DND-41 (cell line): ENCODE data around the gene MCF2L2.

Experiments
- ATAC-seq: fragments of 200-7000 bp; cut with Tn5 transposase; 3 replicates; pipeline ENCODE4 v1.9.1; 2021; ENCODE audit warnings: low read depth; ENCODE audit not compliant: insufficient read depth
- DNase-seq: peaks from one replicate; pipeline ENCODE4 v3.0.0-alpha.2; 2020
- H2AFZ ChIP-seq: 2 replicates; pipeline ENCODE4 v1.6.0; 2012; ENCODE audit warnings: low read depth, low read length
- H3K27ac ChIP-seq: 2 replicates; pipeline ENCODE4 v1.5.1; 2012; ENCODE audit warnings: low read length, inconsistent platforms
- H3K27me3 ChIP-seq: fragments of 200-600 bp; sonication (generic); 2 replicates; pipeline ENCODE4 v1.6.0; 2012; ENCODE audit warnings: low read length, mild to moderate bottlenecking, inconsistent platforms; ENCODE audit not compliant: insufficient read depth, poor library complexity
- H3K36me3 ChIP-seq: 2 replicates; pipeline ENCODE4 v1.5.1; 2012; ENCODE audit warnings: low read length, inconsistent platforms; ENCODE audit not compliant: insufficient read depth
- H3K4me1 ChIP-seq: 2 replicates; pipeline ENCODE4 v1.5.1; 2012; ENCODE audit warnings: mild to moderate bottlenecking, low read length; ENCODE audit not compliant: insufficient read depth
- H3K4me2 ChIP-seq: 2 replicates; pipeline ENCODE4 v1.6.0; 2012; ENCODE audit warnings: mild to moderate bottlenecking, moderate library complexity, low read length, inconsistent platforms; ENCODE audit not compliant: insufficient read depth
- H3K4me3 ChIP-seq, 2 experiments: fragments of 200-600 bp in 1 of 2; shearing (Covaris generic) in 1 of 2; 2 replicates each; pipeline ENCODE4 v1.5.1; 2012 to 2016; ENCODE audit warnings: inconsistent platforms in 2 of 2, low read length in 2 of 2, mild to moderate bottlenecking in 2 of 2, low read depth in 1 of 2, moderate library complexity in 1 of 2
- H3K79me2 ChIP-seq: 2 replicates; pipeline ENCODE4 v1.6.0; 2012; ENCODE audit warnings: low read length, inconsistent platforms; ENCODE audit not compliant: insufficient read depth
- H3K9ac ChIP-seq: 2 replicates; pipeline ENCODE4 v1.6.0; 2012; ENCODE audit warnings: low read depth, mild to moderate bottlenecking, inconsistent platforms, low read length, moderate library complexity
- H3K9me3 ChIP-seq: 2 replicates; pipeline ENCODE4 v1.5.1; 2012; ENCODE audit warnings: low read length, moderate library complexity, mild to moderate bottlenecking, inconsistent platforms; ENCODE audit not compliant: insufficient read depth, severe bottlenecking
- H4K20me1 ChIP-seq: 2 replicates; pipeline ENCODE4 v1.6.0; 2012; ENCODE audit warnings: low read length; ENCODE audit not compliant: insufficient read depth
- CTCF ChIP-seq: IDR thresholded peaks from 2 replicates; pipeline ENCODE4 v1.5.1; 2012; ENCODE audit warnings: borderline replicate concordance, low read length, moderate library complexity, mild to moderate bottlenecking; ENCODE audit not compliant: poor library complexity, severe bottlenecking; ENCODE audit errors: extremely low read depth
- EZH2 ChIP-seq: IDR thresholded peaks from 3 replicates; pipeline ENCODE4 v1.6.1; 2012; ENCODE audit warnings: borderline replicate concordance, low read depth, mild to moderate bottlenecking, moderate library complexity, low read length, inconsistent platforms; ENCODE audit not compliant: severe bottlenecking

The MCF2L2 gene

GRCh38 chr3:183357564-183358079 is 70.8 kb downstream of the MCF2L2 start:
- ATAC-seq (no peak), DNase-seq (no peak)
- no peaks in the 10 kb centered on the region for H3K9me3 ChIP-seq
- TF ChIP-seq CTCF (no peak), EZH2 (no peak)
- peaks cover 11% of the 10 kb centered on the region for H3K27me3 ChIP-seq
- no peak overlapping the region for H3K27ac ChIP-seq
- H3K36me3 ChIP-seq: no peaks in the 10 kb centered on the region
- H2AFZ ChIP-seq: no peak overlapping the region
- H3K4me2 ChIP-seq: no peak overlapping the region
- H3K4me1 ChIP-seq: no peaks in the 10 kb centered on the region
- no peaks in the 10 kb centered on the region for H3K79me2 ChIP-seq
- H4K20me1 ChIP-seq: no peaks in the 10 kb centered on the region
- no peak overlapping the region for H3K9ac ChIP-seq
- H3K4me3 ChIP-seq: no peak overlapping the region

GRCh38 chr3:183356920-183357319 is 71.5 kb downstream of the MCF2L2 start:
- H2AFZ ChIP-seq: no peak overlapping the region
- no peaks in the 10 kb centered on the region for H3K79me2 ChIP-seq
- no peaks in the 10 kb centered on the region for H4K20me1 ChIP-seq
- no peaks in the 10 kb centered on the region for H3K9me3 ChIP-seq
- H3K4me1 ChIP-seq: no peaks in the 10 kb centered on the region
- H3K27ac ChIP-seq: no peak overlapping the region
- no peak overlapping the region for H3K4me2 ChIP-seq
- no peak overlapping the region for H3K4me3 ChIP-seq
- TF ChIP-seq CTCF: no peak
- ATAC-seq (no peak), DNase-seq (no peak)
- H3K36me3 ChIP-seq: no peaks in the 10 kb centered on the region
- no peak overlapping the region for H3K9ac ChIP-seq
- H3K27me3 ChIP-seq: peaks cover 11% of the 10 kb centered on the region

DNA sequence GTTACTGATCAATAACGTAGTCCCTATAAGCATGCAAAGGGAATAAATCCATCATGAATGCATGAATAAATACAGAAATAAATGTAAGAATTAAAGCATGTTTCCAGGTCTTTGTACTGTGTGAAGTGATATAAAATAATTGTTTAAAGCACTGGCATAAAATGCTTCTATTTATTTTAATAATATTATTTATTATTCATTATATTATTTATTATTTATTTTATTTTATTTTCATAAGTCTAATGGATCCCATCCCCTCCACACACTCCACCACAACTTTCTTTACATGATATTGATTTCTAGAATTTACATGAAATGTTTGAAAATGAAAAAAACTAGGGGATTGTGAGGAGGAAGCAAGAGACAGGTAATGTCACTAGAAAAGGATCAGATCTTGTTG is 73.5 kb downstream of the MCF2L2 start:
- DNase-seq (no peak), ATAC-seq (no peak)
- Histone ChIP-seq H3K9ac (no peak overlapping the region), H3K36me3 (no peaks in the 10 kb centered on the region), H3K27me3 (peaks cover 11% of the 10 kb centered on the region), H2AFZ (no peak overlapping the region), H3K4me1 (no peaks in the 10 kb centered on the region), H3K27ac (no peak overlapping the region), H3K4me2 (no peak overlapping the region), H3K4me3 (no peak overlapping the region), H3K9me3 (no peaks in the 10 kb centered on the region), H4K20me1 (no peaks in the 10 kb centered on the region), H3K79me2 (no peaks in the 10 kb centered on the region)
- TF ChIP-seq EZH2 (no peak), CTCF (no peak)

DNA sequence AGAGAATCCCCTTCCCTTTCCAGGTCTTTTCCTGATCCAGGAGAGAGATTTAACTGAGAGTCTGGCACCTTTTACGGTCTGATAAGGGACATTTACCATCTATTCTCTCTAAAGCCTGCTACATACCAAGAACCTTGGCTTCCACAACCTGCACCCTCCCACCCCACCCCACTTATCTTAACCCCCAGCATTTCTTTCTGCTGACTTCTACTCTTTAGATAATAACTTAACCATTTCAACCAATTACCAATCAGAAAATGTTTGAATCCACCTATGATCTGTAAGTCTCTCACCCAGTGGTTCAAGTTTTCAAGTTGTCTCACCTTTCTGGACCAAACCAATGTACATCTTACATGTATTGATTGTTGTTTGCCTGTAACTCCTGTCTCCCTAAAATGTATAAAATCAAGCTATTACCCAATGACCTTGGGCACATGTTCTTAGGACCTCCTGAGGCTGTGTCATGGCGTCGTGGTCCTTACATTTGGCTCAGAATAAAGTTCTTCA is 74.0 kb downstream of the MCF2L2 start:
- ATAC-seq: no peak
- Histone ChIP-seq H4K20me1 (no peaks in the 10 kb centered on the region), H3K27me3 (peaks cover 7% of the 10 kb centered on the region), H3K9ac (no peak overlapping the region), H3K36me3 (no peaks in the 10 kb centered on the region), H3K4me1 (no peaks in the 10 kb centered on the region), H3K79me2 (no peaks in the 10 kb centered on the region), H3K27ac (no peak overlapping the region), H3K4me3 (no peak overlapping the region), H3K4me2 (no peak overlapping the region), H2AFZ (no peak overlapping the region), H3K9me3 (no peaks in the 10 kb centered on the region)
- DNase-seq: no peak
- TF ChIP-seq CTCF (no peak), EZH2 (no peak)
